C4-2B (cell line): Measurements from ENCODE around the gene SPINDOC.
A peak's percentile ranks its signal among the peaks of the same experiment; 100 is the strongest.

Experiments used
- H3K27ac ChIP-seq: fragments of 450-650 bp; 2 replicates; pipeline ENCODE4 v1.5.1; 2017
- ZFX ChIP-seq: fragments of 450-650 bp; IDR thresholded peaks from 2 replicates; pipeline ENCODE4 v1.6.1; 2017
- TF ChIP-seq, protein P1 (sequence below): fragments of 450-650 bp; conservative IDR thresholded peaks from 2 replicates; pipeline ENCODE4 v1.5.1; 2017; ENCODE audit warnings: mild to moderate bottlenecking

SPINDOC gene, protein sequence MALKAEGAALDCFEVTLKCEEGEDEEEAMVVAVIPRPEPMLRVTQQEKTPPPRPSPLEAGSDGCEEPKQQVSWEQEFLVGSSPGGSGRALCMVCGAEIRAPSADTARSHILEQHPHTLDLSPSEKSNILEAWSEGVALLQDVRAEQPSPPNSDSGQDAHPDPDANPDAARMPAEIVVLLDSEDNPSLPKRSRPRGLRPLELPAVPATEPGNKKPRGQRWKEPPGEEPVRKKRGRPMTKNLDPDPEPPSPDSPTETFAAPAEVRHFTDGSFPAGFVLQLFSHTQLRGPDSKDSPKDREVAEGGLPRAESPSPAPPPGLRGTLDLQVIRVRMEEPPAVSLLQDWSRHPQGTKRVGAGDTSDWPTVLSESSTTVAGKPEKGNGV

GRCh38 chr11:63813035-63813562 is at the start of gene SPINDOC:
Gene SPINDOC (plus strand): TSS chr11:63813456. CDS start chr11:63813687, 231 bp downstream.
- TF ChIP-seq ZFX, result no peak
- TF ChIP-seq, protein P1, sequence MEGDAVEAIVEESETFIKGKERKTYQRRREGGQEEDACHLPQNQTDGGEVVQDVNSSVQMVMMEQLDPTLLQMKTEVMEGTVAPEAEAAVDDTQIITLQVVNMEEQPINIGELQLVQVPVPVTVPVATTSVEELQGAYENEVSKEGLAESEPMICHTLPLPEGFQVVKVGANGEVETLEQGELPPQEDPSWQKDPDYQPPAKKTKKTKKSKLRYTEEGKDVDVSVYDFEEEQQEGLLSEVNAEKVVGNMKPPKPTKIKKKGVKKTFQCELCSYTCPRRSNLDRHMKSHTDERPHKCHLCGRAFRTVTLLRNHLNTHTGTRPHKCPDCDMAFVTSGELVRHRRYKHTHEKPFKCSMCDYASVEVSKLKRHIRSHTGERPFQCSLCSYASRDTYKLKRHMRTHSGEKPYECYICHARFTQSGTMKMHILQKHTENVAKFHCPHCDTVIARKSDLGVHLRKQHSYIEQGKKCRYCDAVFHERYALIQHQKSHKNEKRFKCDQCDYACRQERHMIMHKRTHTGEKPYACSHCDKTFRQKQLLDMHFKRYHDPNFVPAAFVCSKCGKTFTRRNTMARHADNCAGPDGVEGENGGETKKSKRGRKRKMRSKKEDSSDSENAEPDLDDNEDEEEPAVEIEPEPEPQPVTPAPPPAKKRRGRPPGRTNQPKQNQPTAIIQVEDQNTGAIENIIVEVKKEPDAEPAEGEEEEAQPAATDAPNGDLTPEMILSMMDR, result no peak
- peak within 1 kb of the TSS; percentile 82 for H3K27ac ChIP-seq

- TF ChIP-seq, protein P1, result no peak
- no peak for TF ChIP-seq ZFX
- no peak overlapping the region for H3K27ac ChIP-seq
Measured at GRCh38 chr11:63763496-63764339, 49.5 kb upstream of the SPINDOC start.

- no peak overlapping the region for H3K27ac ChIP-seq
- no peak for TF ChIP-seq ZFX
- TF ChIP-seq, protein P1, result no peak
Measured at GRCh38 chr11:63764340-63764678, 48.9 kb upstream of the SPINDOC start.

DNA sequence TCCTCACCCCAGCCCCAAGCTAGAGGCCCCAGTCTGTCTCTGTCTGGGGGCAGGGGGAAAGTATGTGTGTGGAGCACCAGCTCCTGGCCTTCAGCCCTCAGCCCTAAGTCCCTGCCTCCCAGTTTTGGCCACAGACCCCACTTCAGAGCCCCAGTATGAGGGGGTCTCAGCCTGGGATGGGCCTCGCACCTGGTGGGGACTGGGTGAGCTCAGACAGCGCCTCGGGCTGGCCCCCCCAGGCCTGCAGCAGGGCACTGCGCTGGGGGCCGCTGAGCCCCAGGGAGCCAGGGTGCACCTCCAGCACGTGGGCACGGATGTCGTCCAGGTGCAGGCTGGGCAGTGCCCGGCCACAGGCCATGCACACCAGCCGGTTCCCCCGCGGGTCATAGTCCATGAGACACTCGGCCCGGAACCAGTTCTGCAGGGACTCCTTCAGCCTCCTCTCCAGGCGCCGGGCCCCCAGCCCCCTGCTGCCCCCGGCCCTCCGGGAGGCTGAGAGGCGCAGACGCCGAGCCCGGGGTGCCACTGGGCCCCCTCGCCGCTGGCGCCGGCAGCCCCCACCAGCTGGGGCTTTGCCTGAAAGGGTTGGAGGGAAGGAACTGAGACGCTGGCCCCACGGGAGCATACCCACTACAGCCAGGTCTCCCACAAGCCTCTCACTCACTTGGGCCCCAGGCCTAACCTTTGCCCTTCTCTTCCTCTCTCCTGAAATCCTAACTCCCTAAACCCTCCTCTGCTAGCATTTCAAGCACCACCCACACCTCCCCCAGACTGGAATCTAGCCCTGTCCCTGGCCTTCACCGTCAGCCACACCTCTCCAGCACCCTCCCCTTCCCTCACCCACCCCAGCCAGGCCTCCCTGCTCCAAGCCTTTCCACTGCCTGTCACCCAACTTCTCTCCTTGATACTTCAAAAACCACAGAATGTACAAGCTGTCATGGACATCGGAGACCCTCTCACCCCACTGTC is 48.3 kb upstream of the SPINDOC start:
- no peak overlapping the region for H3K27ac ChIP-seq

DNA sequence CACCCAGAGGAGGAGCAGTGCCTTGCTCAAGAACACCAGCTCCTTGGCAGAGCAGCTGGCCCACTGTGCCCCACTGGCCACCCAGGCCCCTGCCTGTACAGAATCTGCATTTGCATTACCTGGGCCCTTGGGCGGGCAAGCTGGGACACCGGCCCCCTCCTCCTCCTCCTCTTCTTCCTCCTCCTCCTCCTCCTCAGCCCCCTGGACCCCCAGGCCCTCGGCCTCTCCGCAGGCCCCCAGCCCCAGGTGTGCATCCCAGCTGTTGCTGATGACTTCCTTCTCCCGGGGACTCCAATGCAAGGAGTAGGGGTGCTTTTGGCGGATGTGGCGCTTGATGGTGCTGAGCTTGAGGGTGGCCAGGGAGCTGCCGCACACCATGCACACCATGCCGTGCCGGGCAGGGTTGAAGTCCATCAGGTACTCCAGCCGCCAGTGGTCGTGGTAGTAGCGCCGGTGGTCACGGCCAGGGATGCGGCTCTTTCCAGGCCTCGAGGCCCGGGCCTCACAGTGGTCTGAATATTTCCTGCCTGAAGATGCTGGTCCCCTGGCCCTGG is 47.5 kb upstream of the SPINDOC start:
- no peak for TF ChIP-seq ZFX
- TF ChIP-seq, protein P1, result no peak
- no peak overlapping the region for H3K27ac ChIP-seq

More for the DNA sequence above, 48.3 kb upstream of the SPINDOC start:
- TF ChIP-seq, protein P1, result no peak
- TF ChIP-seq ZFX, result no peak

- no peak overlapping the region for H3K27ac ChIP-seq
- TF ChIP-seq, protein P1, result no peak
- TF ChIP-seq ZFX, result no peak
Measured at GRCh38 chr11:63766531-63767235, 46.6 kb upstream of the SPINDOC start.
